K562 (cell line): ENCODE results near the gene TM9SF4. TPM values are rescaled to one million over a fixed set of nuclear protein-coding genes. Genes with fewer than 3 reads are reported as not detected.
A peak's percentile ranks its signal among the peaks of the same experiment; 100 is the strongest.

Source experiments
- ATF1 ChIP-seq, 2 experiments: fragments of 450-650 bp in 1 of 2; IDR thresholded peaks; 2 replicates each; pipeline ENCODE4 v1.6.1; 2016; ENCODE audit warnings: missing compliant biosample characterization in 1 of 2, missing genetic modification characterization in 1 of 2
- CBX1 ChIP-seq: sonication (generic); IDR thresholded peaks from 2 replicates; pipeline ENCODE4 v1.6.1; 2016; ENCODE audit warnings: antibody characterized with exemption, low read depth, mild to moderate bottlenecking
- CEBPG ChIP-seq, 3 experiments: fragments of 200-800 bp in 1 of 3; sonication (Bioruptor generic) in 1 of 3; sonication (generic) in 1 of 3; formaldehyde crosslinking in 1 of 3; IDR thresholded peaks in 2 of 3; conservative IDR thresholded peaks in 1 of 3; 2 replicates each; pipeline versions ENCODE4 v1.6.1 to v1.8.0; 2016 to 2022; ENCODE audit warnings: missing compliant biosample characterization in 2 of 3, missing genetic modification characterization in 2 of 3, mild to moderate bottlenecking in 1 of 3, missing genetic modification reagents in 1 of 3
- EWSR1 ChIP-seq: fragments of 450-650 bp; IDR thresholded peaks from 2 replicates; pipeline ENCODE4 v1.6.1; 2018; ENCODE audit warnings: borderline replicate concordance, mild to moderate bottlenecking, low read depth, moderate library complexity; ENCODE audit not compliant: partially characterized antibody
- HDAC2 ChIP-seq: fragments of 450-650 bp; IDR thresholded peaks from 2 replicates; pipeline ENCODE4 v1.6.1; 2016; ENCODE audit warnings: mild to moderate bottlenecking
- KDM1A ChIP-seq, 2 experiments: fragments of 450-650 bp; IDR thresholded peaks; 2 replicates each; pipeline ENCODE4 v1.6.1; 2016; ENCODE audit warnings: mild to moderate bottlenecking in 2 of 2
- NEUROD1 ChIP-seq: fragments of 150-350 bp; IDR thresholded peaks from 2 replicates; pipeline ENCODE4 v1.6.1; 2014; ENCODE audit warnings: borderline replicate concordance, low read length, low read depth; ENCODE audit not compliant: partially characterized antibody
- PYGO2 ChIP-seq: fragments of 450-650 bp; IDR thresholded peaks from 2 replicates; pipeline ENCODE4 v1.6.1; 2016; ENCODE audit warnings: mild to moderate bottlenecking, missing genetic modification characterization, moderate library complexity, missing compliant biosample characterization
- RERE ChIP-seq: sonication (generic); formaldehyde crosslinking; IDR thresholded peaks from 2 replicates; pipeline ENCODE4 v1.8.0; 2023; ENCODE audit warnings: missing genetic modification reagents, mild to moderate bottlenecking, borderline replicate concordance
- STAT5A ChIP-seq: IDR thresholded peaks from 2 replicates; pipeline ENCODE4 v1.6.1; 2012; ENCODE audit warnings: low read length, inconsistent platforms, borderline replicate concordance
- ZMIZ1 ChIP-seq, 2 experiments: fragments of 150-350 bp in 1 of 2; IDR thresholded peaks; 2 replicates each; pipeline ENCODE4 v1.6.1; 2012 to 2016; ENCODE audit warnings: low read depth in 2 of 2, low read length in 2 of 2, mild to moderate bottlenecking in 1 of 2, moderate library complexity in 1 of 2
- ZNF277 ChIP-seq: fragments of 250-450 bp; sonication (Bioruptor Pico); IDR thresholded peaks from 2 replicates; pipeline ENCODE4 v1.8.0; 2022; ENCODE audit warnings: inconsistent platforms, mild to moderate bottlenecking, moderate library complexity, borderline replicate concordance
- ZNF449 ChIP-seq: fragments of 250-450 bp; sonication (Bioruptor Pico); IDR thresholded peaks from 2 replicates; pipeline ENCODE4 v1.8.0; 2022; ENCODE audit warnings: moderate library complexity, mild to moderate bottlenecking, inconsistent platforms
- polyA plus RNA-seq, 8 experiments: library from polyadenylated mRNA; depleted of rRNA in 4 of 8; stranded (reverse) in 5 of 8; unstranded in 3 of 8; fragments of >200 nt; fragmentation: Nextera tagmentation in 2 of 8; fragmentation: Illumina TruSeq in 1 of 8; extraction: Ambion mirVana in 2 of 8; extraction: Trizol in 1 of 8; gene quantifications; 2 replicates each; pipeline versions ENCODE4 v1.2.1 to v1.2.3, GENCODE V29; 2011 to 2014; ENCODE audit warnings: inconsistent platforms in 1 of 8, missing spikeins in 1 of 8
- total RNA-seq, 7 experiments: library from RNA; depleted of rRNA in 6 of 7; stranded (reverse); fragments of >200 nt in 6 of 7; fragmentation: Illumina TruSeq in 2 of 7; extraction: Trizol in 2 of 7; gene quantifications; 2 replicates each; pipeline versions ENCODE4 v1.2.1 to v1.2.3, GENCODE V29; 2011 to 2021; ENCODE audit warnings: low replicate concordance in 1 of 7

Gene TM9SF4
- total and polyA plus RNA-seq, 9 of the 15 experiments (the other 6 are each of a cell fraction or from before 2014, with no cell fraction given) = 14.5 to 46.3 (median 26.9) TPM

GRCh38 chr20:32078322-32078721 is 31.2 kb upstream of the TM9SF4 start (continued):
- TF ChIP-seq CEBPG (CRISPR knock-in tag; IDR thresholded peaks at IDR 0.05) (peak; percentile 29; the same call in 1 of the 2 replicates), CEBPG (tag; conservative IDR thresholded peaks at IDR 0.05 in 1 of 2, IDR thresholded peaks at IDR 0.05 in 1 of 2) (no peak), HDAC2 (0 out of 2 replicates have a peak, but pooled peaks have one; percentile 48), ZNF449 (CRISPR knock-in tag) (no peak), CBX1 (peak; percentile 28; the same call in 1 of the 2 replicates), NEUROD1 (no peak), ZNF277 (CRISPR knock-in tag) (no peak), STAT5A (no peak), ATF1 (CRISPR knock-in tag; IDR thresholded peaks at IDR 0.05) (no peak), ATF1 (tag; IDR thresholded peaks at IDR 0.05) (no peak), ZMIZ1 (IDR thresholded peaks at IDR 0.05; ENCODE audit: low read depth in 2 of 2, low read length in 2 of 2) (no peak), KDM1A (IDR thresholded peaks at IDR 0.05) (peak; percentile 43; a peak in 2 of 4 replicates), PYGO2 (tag) (no peak), EWSR1 (no peak), RERE (CRISPR knock-in tag) (no peak)
